H9 (cell line): ENCODE data around the gene HPCAL1. TPM values are rescaled to one million over a fixed set of nuclear protein-coding genes. Genes with fewer than 3 reads are reported as not detected.

Source experiments
- DNase-seq: peaks from one replicate; pipeline ENCODE4 v3.0.0-alpha.2; 2017
- H2AFZ ChIP-seq: one replicate; pipeline ENCODE4 v1.6.1; 2013; ENCODE audit warnings: mild to moderate bottlenecking, low read length, control low read depth, moderate library complexity
- H2AK5ac ChIP-seq: 2 replicates; pipeline ENCODE4 v1.6.1; 2013; ENCODE audit warnings: low read length, control low read depth, mixed read lengths; ENCODE audit not compliant: insufficient read length
- H2BK120ac ChIP-seq: one replicate; pipeline ENCODE4 v1.6.1; 2013; ENCODE audit warnings: low read depth, mild to moderate bottlenecking, low read length, control low read depth, inconsistent platforms; ENCODE audit not compliant: poor library complexity, severe bottlenecking
- H2BK12ac ChIP-seq: 2 replicates; pipeline ENCODE4 v1.6.1; 2013; ENCODE audit warnings: low read length, control low read depth, mixed read lengths, low read depth; ENCODE audit not compliant: insufficient read length
- H2BK15ac ChIP-seq: 2 replicates; pipeline ENCODE4 v1.6.1; 2013; ENCODE audit warnings: low read depth, low read length, control low read depth
- H2BK20ac ChIP-seq: one replicate; pipeline ENCODE4 v1.6.1; 2013; ENCODE audit warnings: low read depth, mild to moderate bottlenecking, low read length, control low read depth, inconsistent platforms; ENCODE audit not compliant: poor library complexity, severe bottlenecking
- H2BK5ac ChIP-seq: 2 replicates; pipeline ENCODE4 v1.6.1; 2013; ENCODE audit warnings: low read length, control low read depth, mixed read lengths; ENCODE audit not compliant: insufficient read length
- H3K14ac ChIP-seq: 2 replicates; pipeline ENCODE4 v1.6.1; 2013; ENCODE audit warnings: low read length, control low read depth; ENCODE audit not compliant: insufficient read depth
- H3K18ac ChIP-seq: 2 replicates; pipeline ENCODE4 v1.6.1; 2013; ENCODE audit warnings: low read depth, mild to moderate bottlenecking, mixed read lengths, low read length, control low read depth; ENCODE audit not compliant: insufficient read length
- H3K23ac ChIP-seq: 2 replicates; pipeline ENCODE4 v1.6.1; 2013; ENCODE audit warnings: low read length, control low read depth, mixed read lengths, low read depth; ENCODE audit not compliant: insufficient read length
- H3K23me2 ChIP-seq: 2 replicates; pipeline ENCODE4 v1.6.1; 2013; ENCODE audit warnings: low read depth, mild to moderate bottlenecking, mixed read lengths, low read length, control low read depth; ENCODE audit not compliant: insufficient read length, poor library complexity, severe bottlenecking
- H3K27ac ChIP-seq: 2 replicates; pipeline ENCODE4 v1.5.1; 2013; ENCODE audit warnings: low read length, control low read depth, mixed read lengths, low read depth; ENCODE audit not compliant: insufficient read length
- H3K27me3 ChIP-seq: 2 replicates; pipeline ENCODE4 v1.6.1; 2013; ENCODE audit warnings: low read length, control low read depth, inconsistent platforms; ENCODE audit not compliant: insufficient read depth
- H3K4ac ChIP-seq: 2 replicates; pipeline ENCODE4 v1.6.1; 2013; ENCODE audit warnings: low read depth, mild to moderate bottlenecking, control low read depth, inconsistent platforms, low read length, moderate library complexity
- H3K4me1 ChIP-seq: 2 replicates; pipeline ENCODE4 v1.6.1; 2013; ENCODE audit warnings: low read length, control low read depth, inconsistent platforms; ENCODE audit not compliant: insufficient read depth
- H3K4me2 ChIP-seq: 2 replicates; pipeline ENCODE4 v1.6.1; 2013; ENCODE audit warnings: low read length, control low read depth, mixed read lengths; ENCODE audit not compliant: insufficient read length, insufficient read depth
- H3K56ac ChIP-seq: 2 replicates; pipeline ENCODE4 v1.6.1; 2013; ENCODE audit warnings: low read depth, mild to moderate bottlenecking, mixed read lengths, low read length, control low read depth; ENCODE audit not compliant: insufficient read length
- H3K79me1 ChIP-seq: 2 replicates; pipeline ENCODE4 v1.6.1; 2013; ENCODE audit warnings: low read depth, mild to moderate bottlenecking, moderate library complexity, low read length, control low read depth, inconsistent platforms; ENCODE audit not compliant: insufficient read depth, poor library complexity, severe bottlenecking
- H3K79me2 ChIP-seq: 2 replicates; pipeline ENCODE4 v1.6.1; 2013; ENCODE audit warnings: low read length, control low read depth, inconsistent platforms; ENCODE audit not compliant: insufficient read depth
- H3K9ac ChIP-seq: 2 replicates; pipeline ENCODE4 v1.6.1; 2013; ENCODE audit warnings: low read length, control low read depth, mixed read lengths; ENCODE audit not compliant: insufficient read length; ENCODE audit errors: extremely low read depth
- H3K9me3 ChIP-seq: one replicate; pipeline ENCODE4 v1.6.1; 2013; ENCODE audit warnings: low read depth, low read length, inconsistent platforms; ENCODE audit not compliant: control insufficient read depth
- H3T11ph ChIP-seq: one replicate; pipeline ENCODE4 v1.6.1; 2013; ENCODE audit warnings: mild to moderate bottlenecking, low read length, control low read depth, inconsistent platforms
- H4K20me1 ChIP-seq: one replicate; pipeline ENCODE4 v1.6.1; 2013; ENCODE audit not compliant: control insufficient read depth, insufficient read length, insufficient read depth
- H4K5ac ChIP-seq: 2 replicates; pipeline ENCODE4 v1.6.1; 2013; ENCODE audit warnings: low read depth, mild to moderate bottlenecking, mixed read lengths, low read length, control low read depth; ENCODE audit not compliant: insufficient read length
- H4K8ac ChIP-seq: replicated peaks from 2 replicates; pipeline ENCODE4 v1.6.1; 2013; ENCODE audit warnings: low read length, control low read depth, mixed read lengths, low read depth; ENCODE audit not compliant: insufficient read length
- H4K91ac ChIP-seq: 2 replicates; pipeline ENCODE4 v1.6.1; 2013; ENCODE audit warnings: low read depth, mild to moderate bottlenecking, moderate library complexity, mixed read lengths, low read length, control low read depth; ENCODE audit not compliant: insufficient read length
- H3K27ac Mint-ChIP-seq, 3 experiments: 2 replicates in 2 of 3; 3 replicates in 1 of 3; pipeline ENCODE4 v1.8.0; 2020 to 2021; ENCODE audit warnings: mixed read lengths in 3 of 3, mild to moderate bottlenecking in 1 of 3, moderate library complexity in 1 of 3
- H3K27me3 Mint-ChIP-seq: 2 replicates; pipeline ENCODE4 v1.8.0; 2021; ENCODE audit warnings: low read depth, mild to moderate bottlenecking, moderate library complexity, mixed read lengths
- H3K36me3 Mint-ChIP-seq, 3 experiments: 2 replicates in 2 of 3; 3 replicates in 1 of 3; pipeline ENCODE4 v1.8.0; 2020 to 2021; ENCODE audit warnings: low read depth in 3 of 3, mixed read lengths in 3 of 3; ENCODE audit not compliant: insufficient read depth in 1 of 3
- H3K4me1 Mint-ChIP-seq, 2 experiments: 2 replicates each; pipeline ENCODE4 v1.8.0; 2020; ENCODE audit warnings: mixed read lengths in 2 of 2
- H3K4me3 Mint-ChIP-seq, 2 experiments: 2 replicates in 1 of 2; 3 replicates in 1 of 2; pipeline ENCODE4 v1.8.0; 2020 to 2021; ENCODE audit warnings: mild to moderate bottlenecking in 2 of 2, mixed read lengths in 2 of 2, moderate library complexity in 1 of 2
- H3K9me3 Mint-ChIP-seq, 2 experiments: 2 replicates in 1 of 2; 3 replicates in 1 of 2; pipeline ENCODE4 v1.8.0; 2020; ENCODE audit warnings: mild to moderate bottlenecking in 2 of 2, mixed read lengths in 2 of 2, moderate library complexity in 1 of 2
- CTCF ChIP-seq: fragments of 200-600 bp; sonication (generic); conservative IDR thresholded peaks from 3 replicates; pipeline ENCODE4 v1.8.0; 2021; ENCODE audit warnings: antibody characterized with exemption, mild to moderate bottlenecking
- WGBS: extraction: QIAGEN DNeasy Blood & Tissue Kit; methylation state at CpG from one replicate; pipeline ENCODE4 v1.1.7; 2013; ENCODE audit warnings: missing lambda C conversion rate, low lambda C conversion rate, mixed read lengths; ENCODE audit not compliant: insufficient read length; ENCODE audit errors: extremely low coverage; 5-methylcytosine and 5-hydroxymethylcytosine counted together
- total RNA-seq: library from RNA; stranded (reverse); gene quantifications from 2 replicates; pipeline ENCODE4 v1.2.1, GENCODE V29; 2021

Gene HPCAL1
- total RNA-seq, 1 experiment from 2014 or later, result 4.7 TPM

GRCh38 chr2:10318345-10318744, 15.6 kb downstream of the HPCAL1 start:
- H2BK5ac ChIP-seq, result no peak overlapping the region
- no peak overlapping the region for H2AFZ ChIP-seq
- WGBS, result no CpG with 5 or more reads among the region's 13 CpGs
- no peak overlapping the region for H3K56ac ChIP-seq
- no peak overlapping the region for H2BK120ac ChIP-seq
- H3K9ac ChIP-seq, result no peak overlapping the region
- no peak overlapping the region for H4K5ac ChIP-seq
- no peak overlapping the region for H3K27ac Mint-ChIP-seq
- no peaks in the 10 kb centered on the region for H4K20me1 ChIP-seq
- no peaks in the 10 kb centered on the region for H3K9me3 ChIP-seq
- no peak for TF ChIP-seq CTCF
- H3K4me1 ChIP-seq, result no peaks in the 10 kb centered on the region
- no peak overlapping the region for H4K8ac ChIP-seq
- peaks cover 0 to 7% (median 0%) of the 10 kb centered on the region in 3 experiments; a peak in 1 of 7 replicates for H3K36me3 Mint-ChIP-seq
- no peaks in the 10 kb centered on the region for H3K79me2 ChIP-seq
- H2AK5ac ChIP-seq, result no peak overlapping the region
- no peak overlapping the region for H2BK20ac ChIP-seq
- no peaks in the 10 kb centered on the region for H3K79me1 ChIP-seq
- H2BK12ac ChIP-seq, result no peak overlapping the region
- H4K91ac ChIP-seq, result no peak overlapping the region
- H3K9me3 Mint-ChIP-seq, result peaks cover 0 to 2% of the 10 kb centered on the region in 2 experiments; a peak in 2 of 5 replicates
- H3K4me3 Mint-ChIP-seq, result no peak overlapping the region
- no peaks in the 10 kb centered on the region for H3K27me3 ChIP-seq
- no peak overlapping the region for H3K27ac ChIP-seq
- no peak overlapping the region for H3K14ac ChIP-seq
- H3K4me2 ChIP-seq, result no peak overlapping the region
- H3K23ac ChIP-seq, result no peak overlapping the region
- H3T11ph ChIP-seq, result no peak overlapping the region
- no peaks in the 10 kb centered on the region for H3K23me2 ChIP-seq
- H3K18ac ChIP-seq, result no peak overlapping the region
- H3K27me3 Mint-ChIP-seq, result no peaks in the 10 kb centered on the region
- DNase-seq, result no peak
- H3K4ac ChIP-seq, result no peak overlapping the region
- H2BK15ac ChIP-seq, result no peak overlapping the region
- H3K4me1 Mint-ChIP-seq, result peaks cover 13 to 20% of the 10 kb centered on the region in 2 experiments
